HepG2 (cell line): ENCODE measurements around the gene KRTAP5-2. TPM values are rescaled to one million over a fixed set of nuclear protein-coding genes. Genes with fewer than 3 reads are reported as not detected.
A peak's percentile ranks its signal among the peaks of the same experiment; 100 is the strongest.

Source experiments
- AGO2 ChIP-seq: fragments of 200-400 bp; formaldehyde crosslinking; optimal IDR thresholded peaks from 2 replicates; pipeline ENCODE3; 2017; ENCODE audit warnings: mild to moderate bottlenecking, low read depth, low read length, moderate library complexity
- ATF4 ChIP-seq, 2 experiments: fragments of 450-650 bp in 1 of 2; sonication (generic) in 1 of 2; formaldehyde crosslinking; IDR thresholded peaks; 2 replicates each; pipeline versions ENCODE4 v1.5.0 to v1.8.0; 2020 to 2022; ENCODE audit warnings: mild to moderate bottlenecking in 1 of 2, missing genetic modification reagents in 1 of 2
- BORCS8-MEF2B ChIP-seq: sonication (generic); formaldehyde crosslinking; IDR thresholded peaks from 2 replicates; pipeline ENCODE4 v1.8.0; 2022; ENCODE audit warnings: mild to moderate bottlenecking, missing genetic modification reagents
- BRD4 ChIP-seq: sonication (generic); formaldehyde crosslinking; IDR thresholded peaks from 2 replicates; pipeline ENCODE4 v1.4.0; 2020; ENCODE audit warnings: missing genetic modification reagents
- ELF1 ChIP-seq: sonication (generic); formaldehyde crosslinking; IDR thresholded peaks from 2 replicates; pipeline ENCODE4 v1.4.0; 2020; ENCODE audit warnings: missing genetic modification reagents
- FIP1L1 ChIP-seq: fragments of 200-400 bp; formaldehyde crosslinking; IDR thresholded peaks from 2 replicates; pipeline ENCODE4 v1.6.1; 2018; ENCODE audit warnings: low read depth, mild to moderate bottlenecking, low read length, moderate library complexity, borderline replicate concordance; ENCODE audit not compliant: insufficient read depth
- IKZF1 ChIP-seq: fragments of 450-650 bp; IDR thresholded peaks from 2 replicates; pipeline ENCODE4 v1.7.1; 2016
- MAX ChIP-seq: IDR thresholded peaks from 2 replicates; pipeline ENCODE4 v1.6.1; 2012; ENCODE audit warnings: inconsistent platforms
- NFKBIZ ChIP-seq: IDR thresholded peaks from 2 replicates; pipeline ENCODE4 v1.6.1; 2018; ENCODE audit warnings: missing genetic modification reagents, missing compliant biosample characterization
- NKX3-1 ChIP-seq: sonication (generic); formaldehyde crosslinking; IDR thresholded peaks from 2 replicates; pipeline ENCODE4 v1.5.0; 2020; ENCODE audit warnings: missing genetic modification reagents
- NR1H2 ChIP-seq: sonication (generic); formaldehyde crosslinking; IDR thresholded peaks from 2 replicates; pipeline ENCODE4 v1.8.1; 2022; ENCODE audit warnings: low read depth, missing genetic modification reagents, borderline replicate concordance
- REXO4 ChIP-seq: sonication (generic); formaldehyde crosslinking; IDR thresholded peaks from 2 replicates; pipeline ENCODE4 v1.8.0; 2022; ENCODE audit warnings: missing genetic modification reagents, mild to moderate bottlenecking, borderline replicate concordance
- SAP130 ChIP-seq: IDR thresholded peaks from 2 replicates; pipeline ENCODE4 v1.6.1; 2016; ENCODE audit warnings: low read depth
- ZMAT5 ChIP-seq: sonication (generic); formaldehyde crosslinking; IDR thresholded peaks from 2 replicates; pipeline ENCODE4 v1.5.0; 2020; ENCODE audit warnings: mild to moderate bottlenecking, low read depth, missing genetic modification reagents, borderline replicate concordance
- ZNF235 ChIP-seq: sonication (generic); formaldehyde crosslinking; IDR thresholded peaks from 2 replicates; pipeline ENCODE4 v1.8.1; 2023; ENCODE audit warnings: mild to moderate bottlenecking, missing genetic modification reagents, borderline replicate concordance
- ZNF414 ChIP-seq: sonication (generic); formaldehyde crosslinking; IDR thresholded peaks from 2 replicates; pipeline ENCODE4 v1.5.0; 2020; ENCODE audit warnings: missing genetic modification reagents
- ZNF574 ChIP-seq: sonication (generic); formaldehyde crosslinking; IDR thresholded peaks from 2 replicates; pipeline ENCODE4 v1.4.0; 2020; ENCODE audit warnings: missing genetic modification reagents
- ZNF687 ChIP-seq: sonication (generic); formaldehyde crosslinking; IDR thresholded peaks from 2 replicates; pipeline ENCODE4 v1.5.1; 2020; ENCODE audit warnings: mild to moderate bottlenecking, missing genetic modification reagents, moderate library complexity
- ZNF83 ChIP-seq: sonication (generic); formaldehyde crosslinking; IDR thresholded peaks from 2 replicates; pipeline ENCODE4 v1.4.0; 2020; ENCODE audit warnings: missing genetic modification reagents, mild to moderate bottlenecking, borderline replicate concordance
- polyA plus RNA-seq, 8 experiments: library from polyadenylated mRNA; depleted of rRNA in 3 of 8; stranded (reverse) in 7 of 8; unstranded in 1 of 8; fragments of >200 nt; fragmentation: Illumina TruSeq in 4 of 8; extraction: Trizol in 4 of 8; gene quantifications; 2 replicates each; pipeline versions ENCODE4 v1.2.1 to v1.2.3, GENCODE V29; 2011 to 2016; ENCODE audit warnings: low read depth in 4 of 8, missing spikeins in 1 of 8, mixed read lengths in 1 of 8; ENCODE audit not compliant: insufficient read depth in 1 of 8
- total RNA-seq, 5 experiments: library from RNA; depleted of rRNA; stranded (reverse); fragments of >200 nt; fragmentation: Illumina TruSeq; extraction: Trizol; gene quantifications; 2 replicates each; pipeline ENCODE4 v1.2.3, GENCODE V29; 2016; ENCODE audit warnings: low read depth in 1 of 5

Gene KRTAP5-2
- total and polyA plus RNA-seq, 2 of the 13 experiments (the other 11 are each of a cell fraction or from before 2014, with no cell fraction given): not detected

- peak; percentile 39 for TF ChIP-seq ZNF687 (CRISPR knock-in tag)
- TF ChIP-seq NKX3-1 (CRISPR knock-in tag): no peak
- TF ChIP-seq MAX: peak; percentile 33; the same call in 1 of the 2 replicates
- no peak for TF ChIP-seq BORCS8-MEF2B (CRISPR knock-in tag)
- no peak for TF ChIP-seq ZMAT5 (CRISPR knock-in tag)
- no peak for TF ChIP-seq IKZF1
- no peak for TF ChIP-seq FIP1L1
- 0 out of 2 replicates have a peak, but pooled peaks have one; percentile 21 for TF ChIP-seq SAP130 (CRISPR knock-in tag)
- TF ChIP-seq REXO4 (CRISPR knock-in tag): no peak
- TF ChIP-seq AGO2: no peak
- TF ChIP-seq ZNF574 (CRISPR knock-in tag): no peak
- no peak for TF ChIP-seq ZNF235 (CRISPR knock-in tag)
- TF ChIP-seq NFKBIZ (CRISPR knock-in tag): no peak
- no peak for TF ChIP-seq BRD4 (CRISPR knock-in tag)
- no peak for TF ChIP-seq ZNF83 (CRISPR knock-in tag)
- 0 out of 2 replicates have a peak, but pooled peaks have one; percentile 13 for TF ChIP-seq ELF1 (CRISPR knock-in tag)
- TF ChIP-seq ZNF414 (CRISPR knock-in tag): no peak
- TF ChIP-seq NR1H2 (CRISPR knock-in tag): no peak
- TF ChIP-seq ATF4 (CRISPR knock-in tag; IDR thresholded peaks at IDR 0.05): no peak
These were observed 48.5 kb downstream of the KRTAP5-2 start (continued) for GRCh38 chr11:1549338-1550330.
